Body of pancreas (tissue), 2 donors: ENCODE data around the gene KRTAP10-8. TPM values are rescaled to one million over a fixed set of nuclear protein-coding genes. Genes with fewer than 3 reads are reported as not detected.

Experiments
- total RNA-seq, 2 donors: library from RNA; depleted of rRNA; stranded (reverse); fragments of >200 nt; gene quantifications; one replicate each; pipeline ENCODE4 v1.1.0, GENCODE V29; 2016

KRTAP10-8 gene
- total RNA-seq, 2 donors from 2014 or later: not detected

Other genes with a start within 250 kb of the KRTAP10-8 start
- gene LRRC3, start 156.6 kb upstream of the KRTAP10-8 start, total RNA-seq: 1 to 10 TPM in 1 of 2 donors, under 1 TPM in 1; 0.33 to 1.0 TPM
- not detected for gene KRTAP10-1, start 71.9 kb upstream of the KRTAP10-8 start, total RNA-seq
- not detected for gene KRTAP10-2, start 60.6 kb upstream of the KRTAP10-8 start, total RNA-seq
- gene KRTAP10-3, start 53.3 kb upstream of the KRTAP10-8 start, total RNA-seq: not detected
- gene KRTAP10-4, start 38.4 kb upstream of the KRTAP10-8 start, total RNA-seq: not detected
- gene KRTAP10-5, start 31.5 kb upstream of the KRTAP10-8 start, total RNA-seq: not detected
- gene KRTAP10-6, start 19.6 kb upstream of the KRTAP10-8 start, total RNA-seq: not detected
- gene KRTAP10-7, start 11.5 kb upstream of the KRTAP10-8 start, total RNA-seq: not detected
- not detected for gene KRTAP10-9, start 15.0 kb downstream of the KRTAP10-8 start, total RNA-seq
- not detected for gene KRTAP10-10, start 25.3 kb downstream of the KRTAP10-8 start, total RNA-seq
- not detected for gene KRTAP10-11, start 34.3 kb downstream of the KRTAP10-8 start, total RNA-seq
- gene KRTAP12-4, start 42.6 kb downstream of the KRTAP10-8 start, total RNA-seq: not detected
- not detected for gene KRTAP12-3, start 45.9 kb downstream of the KRTAP10-8 start, total RNA-seq
- gene KRTAP12-2, start 54.8 kb downstream of the KRTAP10-8 start, total RNA-seq: not detected
- not detected for gene KRTAP12-1, start 70.1 kb downstream of the KRTAP10-8 start, total RNA-seq
- gene KRTAP10-12, start 85.1 kb downstream of the KRTAP10-8 start, total RNA-seq: not detected
- under 1 TPM in 1 of 2 donors, not detected in 1; 0.52 TPM for gene TSPEAR, start 99.5 kb downstream of the KRTAP10-8 start, total RNA-seq
- gene UBE2G2, start 189.7 kb downstream of the KRTAP10-8 start, total RNA-seq: 10 to 100 TPM; 61.7 to 64.3 TPM
- gene SUMO3, start 206.0 kb downstream of the KRTAP10-8 start, total RNA-seq: 10 to 100 TPM; 20.4 to 33.2 TPM